HepG2 (cell line): ENCODE data around the gene BDKRB1. TPM values are rescaled to one million over a fixed set of nuclear protein-coding genes. Genes with fewer than 3 reads are reported as not detected.

ENCODE experiments used
- ATAC-seq: fragments of 200-7000 bp; cut with Tn5 transposase; 3 replicates; pipeline ENCODE4 v1.9.1; 2020; ENCODE audit warnings: mild to moderate bottlenecking, moderate library complexity
- BruUV-seq: library from RNA; stranded (reverse); fragments of 400-500 nt; replicated peaks from 2 replicates; lab custom pipeline; 2021; lab: Mats Ljungman, UMichigan
- CTCF ChIA-PET: fragments of 300-600 bp; formaldehyde crosslinking; extraction: SDS; loops from one replicate; lab custom pipeline; 2021; ENCODE audit warnings: low total read pairs, inconsistent platforms, low intra/inter-chr PET ratio; lab: Yijun Ruan, JAX
- POLR2A ChIA-PET: fragments of 350-600 bp; sonication (Branson Sonifier 250); formaldehyde crosslinking; loops from one replicate; lab custom pipeline; 2020; ENCODE audit warnings: antibody characterized with exemption, inconsistent platforms; lab: Yijun Ruan, JAX
- DNase-seq: peaks from one replicate; pipeline ENCODE4 v3.0.0-alpha.2; 2015; ENCODE audit warnings: low spot score
- FAIRE-seq: peaks from 3 replicates; lab custom pipeline; 2011; peaks lifted over from hg19 to GRCh38; lab: Jason Lieb, UNC
- H2AFZ ChIP-seq: one replicate; pipeline ENCODE4 v1.6.1; 2011; ENCODE audit warnings: low read length, inconsistent platforms
- H3K27ac ChIP-seq: fragments of 300-600 bp; 3 replicates; pipeline ENCODE4 v1.8.0; 2011; ENCODE audit warnings: mixed run types, mild to moderate bottlenecking, mixed read lengths, low read length, inconsistent platforms; ENCODE audit not compliant: insufficient read depth; ENCODE audit errors: extremely low read length
- H3K27me3 ChIP-seq, 2 experiments: fragments of 200-600 bp in 1 of 2; 2 replicates in 1 of 2; 3 replicates in 1 of 2; pipeline versions ENCODE4 v1.6.0 to v1.8.0; 2011; ENCODE audit warnings: low read length in 2 of 2, mild to moderate bottlenecking in 2 of 2, moderate library complexity in 2 of 2, inconsistent platforms in 1 of 2; ENCODE audit not compliant: insufficient read depth in 2 of 2, control insufficient read depth in 1 of 2
- H3K36me3 ChIP-seq, 2 experiments: fragments of 200-600 bp in 1 of 2; replicated peaks in 1 of 2; 2 replicates in 1 of 2; 3 replicates in 1 of 2; pipeline versions ENCODE4 v1.5.1 to v1.8.0; 2011; ENCODE audit warnings: low read length in 2 of 2, inconsistent platforms in 1 of 2; ENCODE audit not compliant: insufficient read depth in 2 of 2, control insufficient read depth in 1 of 2
- H3K4me1 ChIP-seq: 2 replicates; pipeline ENCODE4 v1.5.1; 2012; ENCODE audit warnings: low read length, inconsistent platforms; ENCODE audit not compliant: insufficient read depth
- H3K4me2 ChIP-seq: 2 replicates; pipeline ENCODE4 v1.6.0; 2011; ENCODE audit warnings: low read depth, low read length, inconsistent platforms
- H3K4me3 ChIP-seq, 3 experiments: fragments of 200-600 bp in 1 of 3; sonication (generic), shearing (Covaris generic) in 1 of 3; replicated peaks in 1 of 3; 2 replicates each; pipeline ENCODE4 v1.5.1; 2011 to 2016; ENCODE audit warnings: low read length in 3 of 3, inconsistent platforms in 2 of 3, low read depth in 2 of 3, mild to moderate bottlenecking in 2 of 3, control low read depth in 1 of 3, mixed read lengths in 1 of 3; ENCODE audit not compliant: insufficient read depth in 1 of 3
- H3K79me2 ChIP-seq: one replicate; pipeline ENCODE4 v1.6.1; 2011; ENCODE audit warnings: low read length, inconsistent platforms; ENCODE audit not compliant: insufficient read depth
- H3K9ac ChIP-seq: 2 replicates; pipeline ENCODE4 v1.6.0; 2011; ENCODE audit warnings: mild to moderate bottlenecking, low read depth, low read length, inconsistent platforms; ENCODE audit not compliant: insufficient read depth
- H3K9me3 ChIP-seq: 2 replicates; pipeline ENCODE4 v1.5.1; 2012; ENCODE audit warnings: mild to moderate bottlenecking, low read length
- H4K20me1 ChIP-seq: 2 replicates; pipeline ENCODE4 v1.6.0; 2011; ENCODE audit warnings: inconsistent platforms, mild to moderate bottlenecking, low read length, moderate library complexity; ENCODE audit not compliant: insufficient read depth
- ZFP37 ChIP-seq: sonication (generic); formaldehyde crosslinking; IDR thresholded peaks from 2 replicates; pipeline ENCODE4 v1.4.0; 2020; ENCODE audit warnings: missing genetic modification reagents, borderline replicate concordance
- ZNF12 ChIP-seq: sonication (generic); formaldehyde crosslinking; IDR thresholded peaks from 2 replicates; pipeline ENCODE4 v1.5.0; 2020; ENCODE audit warnings: missing genetic modification reagents
- ZNF720 ChIP-seq: sonication (generic); formaldehyde crosslinking; IDR thresholded peaks from 2 replicates; pipeline ENCODE4 v1.4.0; 2020; ENCODE audit warnings: missing genetic modification reagents
- ZNF841 ChIP-seq: sonication (generic); formaldehyde crosslinking; IDR thresholded peaks from 2 replicates; pipeline ENCODE4 v1.8.1; 2023; ENCODE audit warnings: missing genetic modification reagents, borderline replicate concordance
- WGBS: methylation state at CpG from one replicate; pipeline ENCODE4 v1.1.6; 2017; ENCODE audit warnings: low lambda C conversion rate; 5-methylcytosine and 5-hydroxymethylcytosine counted together
- in situ Hi-C: cut with HindIII; loops from 2 replicates; pipeline ENCODE4 v1.10.0; 2017; ENCODE audit warnings: low pct_unique_long_range_greater_than_20kb; ENCODE audit not compliant: extremely low pct_ligation_motif_present
- intact Hi-C: fragments of 100-400 bp; cut with micrococcal nuclease; formaldehyde crosslinking; loops from one replicate; pipeline ENCODE4 v1.10.0; 2022; ENCODE audit not compliant: unreplicated experiment
- polyA plus RNA-seq, 8 experiments: library from polyadenylated mRNA; depleted of rRNA in 3 of 8; stranded (reverse) in 7 of 8; unstranded in 1 of 8; fragments of >200 nt; fragmentation: Illumina TruSeq in 4 of 8; extraction: Trizol in 4 of 8; gene quantifications; 2 replicates each; pipeline versions ENCODE4 v1.2.1 to v1.2.3, GENCODE V29; 2011 to 2016; ENCODE audit warnings: low read depth in 4 of 8, missing spikeins in 1 of 8, mixed read lengths in 1 of 8; ENCODE audit not compliant: insufficient read depth in 1 of 8
- total RNA-seq, 5 experiments: library from RNA; depleted of rRNA; stranded (reverse); fragments of >200 nt; fragmentation: Illumina TruSeq; extraction: Trizol; gene quantifications; 2 replicates each; pipeline ENCODE4 v1.2.3, GENCODE V29; 2016; ENCODE audit warnings: low read depth in 1 of 5

Gene BDKRB1
- total and polyA plus RNA-seq, 2 of the 13 experiments (the other 11 are each of a cell fraction or from before 2014, with no cell fraction given): 0.05 TPM; not detected in 1

GRCh38 chr14:96237641-96238040 is 18.4 kb upstream of the BDKRB1 start:
- ChIA-PET CTCF (no interaction called here), POLR2A (no interaction called here)
- Histone ChIP-seq H3K9me3 (no peaks in the 10 kb centered on the region), H3K79me2 (no peaks in the 10 kb centered on the region), H3K4me1 (no peaks in the 10 kb centered on the region), H3K4me2 (no peak overlapping the region), H3K9ac (no peak overlapping the region), H2AFZ (no peak overlapping the region), H3K27ac (no peak overlapping the region), H4K20me1 (no peaks in the 10 kb centered on the region), H3K4me3 (no peak overlapping the region), H3K27me3 (0 out of 5 replicates have a peak, but pooled peaks cover 0 to under 1% of the 10 kb centered on the region in 2 experiments), H3K36me3 (no peaks in the 10 kb centered on the region)
- TF ChIP-seq ZNF12 (no peak), ZFP37 (CRISPR knock-in tag) (no peak)
- FAIRE-seq: no peak
- intact Hi-C loops (no loop called here), in situ Hi-C loops (no loop called here)
- no peak for ATAC-seq
- 0% methylated on average over 1 of the region's 2 CpGs for WGBS
- no TSS peak for BruUV-seq
- DNase-seq: no peak

- in situ Hi-C loops: no loop called here
- ChIA-PET CTCF (no interaction called here), POLR2A (no interaction called here)
- H3K4me1 ChIP-seq: no peaks in the 10 kb centered on the region
- FAIRE-seq (no peak), DNase-seq (no peak)
- intact Hi-C loops: no loop called here
- WGBS: 24% methylated on average over 7 of the region's 7 CpGs
- H3K79me2 ChIP-seq: no peaks in the 10 kb centered on the region
- no peak for TF ChIP-seq ZNF720 (CRISPR knock-in tag)
- no peak for TF ChIP-seq ZNF841 (CRISPR knock-in tag)
- TF ChIP-seq, all 625 proteins: peak for 0
- Histone ChIP-seq H3K9ac (no peak overlapping the region), H3K4me3 (no peak overlapping the region), H3K4me2 (no peak overlapping the region), H4K20me1 (no peaks in the 10 kb centered on the region), H3K27ac (no peak overlapping the region), H3K36me3 (no peaks in the 10 kb centered on the region), H2AFZ (no peak overlapping the region), H3K9me3 (no peaks in the 10 kb centered on the region), H3K27me3 (no peaks in the 10 kb centered on the region)
- no TSS peak for BruUV-seq
- ATAC-seq: no peak
Observed at GRCh38 chr14:96238676-96239265, 17.2 kb upstream of the BDKRB1 start.
